ENCODE measurements around the gene KERA.

The KERA gene

GRCh38 chr12:91080041-91080440 is 22.2 kb upstream of the KERA start:
- no CpG with 5 or more reads among the region's 1 CpG for WGBS, 2 donors (ENCODE audit: extremely low coverage in 2 of 2, insufficient read length in 2 of 2, insufficient replicate concordance in 1 of 2)

GRCh38 chr12:91078501-91078900 is 20.7 kb upstream of the KERA start:
- Histone ChIP-seq H2AK5ac (ENCODE audit: low read depth, low read length) (no peak overlapping the region), H2BK5ac (ENCODE audit: low read length) (no peak overlapping the region), H3K23ac (ENCODE audit: low read depth, low read length, poor library complexity) (no peak overlapping the region), H3K79me1 (ENCODE audit: low read depth, low read length) (no peaks in the 10 kb centered on the region), H3K9me3 (replicated peaks in 1 of 2; ENCODE audit: control insufficient read depth in 2 of 2, insufficient read depth in 1 of 2, low read depth in 1 of 2, low read length in 2 of 2) (no peaks in the 10 kb centered on the region), H3K14ac (ENCODE audit: low read length) (no peak overlapping the region), H3K36me3 (replicated peaks in 1 of 2; ENCODE audit: control insufficient read depth in 2 of 2, insufficient read depth in 2 of 2, low read length in 2 of 2) (no peaks in the 10 kb centered on the region), H4K8ac (ENCODE audit: low read depth, low read length) (no peak overlapping the region), H3K27ac (replicated peaks; ENCODE audit: low read length) (no peak overlapping the region), H3K4ac (ENCODE audit: low read length) (no peak overlapping the region), H3K4me1 (ENCODE audit: control insufficient read depth in 2 of 2, insufficient read depth in 1 of 2, low read depth in 1 of 2, low read length in 2 of 2) (no peaks in the 10 kb centered on the region), H3K9ac (ENCODE audit: low read depth, low read length, poor library complexity) (no peak overlapping the region), H3K4me3 (ENCODE audit: low read length in 2 of 2) (no peak overlapping the region), H3K18ac (ENCODE audit: low read length) (no peak overlapping the region), H3K4me2 (ENCODE audit: insufficient read depth, low read length, poor library complexity, severe bottlenecking) (no peak overlapping the region), H2BK120ac (ENCODE audit: low read depth, low read length) (no peak overlapping the region), H2AFZ (ENCODE audit: low read length) (no peak overlapping the region), H3K27me3 (ENCODE audit: control insufficient read depth in 3 of 3, insufficient read depth in 3 of 3, low read depth in 1 of 3, low read length in 3 of 3) (no peaks in the 10 kb centered on the region), H2BK15ac (ENCODE audit: low read length) (no peak overlapping the region), H2BK12ac (ENCODE audit: low read length) (no peak overlapping the region), H4K91ac (ENCODE audit: low read depth, low read length, poor library complexity) (no peak overlapping the region)
- WGBS, 2 donors (ENCODE audit: extremely low coverage in 2 of 2, insufficient read length in 2 of 2, insufficient replicate concordance in 1 of 2): no CpG with 5 or more reads among the region's 1 CpG
- no peak for DNase-seq (ENCODE audit: low spot score)

More at GRCh38 chr12:91080041-91080440, 22.2 kb upstream of the KERA start:
- Histone ChIP-seq H3K14ac (ENCODE audit: low read length) (no peak overlapping the region), H2AK5ac (ENCODE audit: low read depth, low read length) (no peak overlapping the region), H2BK15ac (ENCODE audit: low read length) (no peak overlapping the region), H3K4me1 (ENCODE audit: control insufficient read depth in 2 of 2, insufficient read depth in 1 of 2, low read depth in 1 of 2, low read length in 2 of 2) (no peaks in the 10 kb centered on the region), H3K4me2 (ENCODE audit: insufficient read depth, low read length, poor library complexity, severe bottlenecking) (no peak overlapping the region), H2AFZ (ENCODE audit: low read length) (no peak overlapping the region), H3K27me3 (ENCODE audit: control insufficient read depth in 3 of 3, insufficient read depth in 3 of 3, low read depth in 1 of 3, low read length in 3 of 3) (no peaks in the 10 kb centered on the region), H4K8ac (ENCODE audit: low read depth, low read length) (no peak overlapping the region), H3K9me3 (replicated peaks in 1 of 2; ENCODE audit: control insufficient read depth in 2 of 2, insufficient read depth in 1 of 2, low read depth in 1 of 2, low read length in 2 of 2) (no peaks in the 10 kb centered on the region), H3K79me1 (ENCODE audit: low read depth, low read length) (no peaks in the 10 kb centered on the region), H2BK12ac (ENCODE audit: low read length) (no peak overlapping the region), H3K23ac (ENCODE audit: low read depth, low read length, poor library complexity) (no peak overlapping the region), H3K9ac (ENCODE audit: low read depth, low read length, poor library complexity) (no peak overlapping the region), H2BK5ac (ENCODE audit: low read length) (no peak overlapping the region), H2BK120ac (ENCODE audit: low read depth, low read length) (no peak overlapping the region), H3K36me3 (replicated peaks in 1 of 2; ENCODE audit: control insufficient read depth in 2 of 2, insufficient read depth in 2 of 2, low read length in 2 of 2) (no peaks in the 10 kb centered on the region), H3K4ac (ENCODE audit: low read length) (no peak overlapping the region), H3K18ac (ENCODE audit: low read length) (no peak overlapping the region), H3K4me3 (ENCODE audit: low read length in 2 of 2) (no peak overlapping the region), H4K91ac (ENCODE audit: low read depth, low read length, poor library complexity) (no peak overlapping the region), H3K27ac (replicated peaks; ENCODE audit: low read length) (no peak overlapping the region)
- DNase-seq (ENCODE audit: low spot score): no peak

- Histone ChIP-seq H2BK12ac (ENCODE audit: low read length) (no peak overlapping the region), H2AFZ (ENCODE audit: low read length) (no peak overlapping the region)
Observed at GRCh38 chr12:91077228-91077954, 19.6 kb upstream of the KERA start.

GRCh38 chr12:91074851-91075250 is 17.0 kb upstream of the KERA start:
- H3K27me3 ChIP-seq (ENCODE audit: control insufficient read depth in 3 of 3, insufficient read depth in 3 of 3, low read depth in 1 of 3, low read length in 3 of 3): no peaks in the 10 kb centered on the region
- no peak overlapping the region for H3K18ac ChIP-seq (ENCODE audit: low read length)
- WGBS, 2 donors (ENCODE audit: extremely low coverage in 2 of 2, insufficient read length in 2 of 2, insufficient replicate concordance in 1 of 2): no CpG with 5 or more reads among the region's 1 CpG
- H2BK12ac ChIP-seq (ENCODE audit: low read length): no peak overlapping the region
- no peak overlapping the region for H2BK5ac ChIP-seq (ENCODE audit: low read length)
- no peaks in the 10 kb centered on the region for H3K4me1 ChIP-seq (ENCODE audit: control insufficient read depth in 2 of 2, insufficient read depth in 1 of 2, low read depth in 1 of 2, low read length in 2 of 2)
- no peak for DNase-seq (ENCODE audit: low spot score)
- H3K27ac ChIP-seq (replicated peaks; ENCODE audit: low read length): no peak overlapping the region
- H2BK15ac ChIP-seq (ENCODE audit: low read length): no peak overlapping the region
- no peak overlapping the region for H3K9ac ChIP-seq (ENCODE audit: low read depth, low read length, poor library complexity)
- no peak overlapping the region for H3K4me2 ChIP-seq (ENCODE audit: insufficient read depth, low read length, poor library complexity, severe bottlenecking)
- no peaks in the 10 kb centered on the region for H3K79me1 ChIP-seq (ENCODE audit: low read depth, low read length)
- no peak overlapping the region for H3K4me3 ChIP-seq (ENCODE audit: low read length in 2 of 2)
- no peak overlapping the region for H4K91ac ChIP-seq (ENCODE audit: low read depth, low read length, poor library complexity)
- no peaks in the 10 kb centered on the region for H3K36me3 ChIP-seq (replicated peaks in 1 of 2; ENCODE audit: control insufficient read depth in 2 of 2, insufficient read depth in 2 of 2, low read length in 2 of 2)
- H3K23ac ChIP-seq (ENCODE audit: low read depth, low read length, poor library complexity): no peak overlapping the region
- H2AK5ac ChIP-seq (ENCODE audit: low read depth, low read length): no peak overlapping the region
- no peak overlapping the region for H2BK120ac ChIP-seq (ENCODE audit: low read depth, low read length)
- H3K9me3 ChIP-seq (replicated peaks in 1 of 2; ENCODE audit: control insufficient read depth in 2 of 2, insufficient read depth in 1 of 2, low read depth in 1 of 2, low read length in 2 of 2): no peaks in the 10 kb centered on the region
- no peak overlapping the region for H3K4ac ChIP-seq (ENCODE audit: low read length)
- H4K8ac ChIP-seq (ENCODE audit: low read depth, low read length): no peak overlapping the region
- no peak overlapping the region for H2AFZ ChIP-seq (ENCODE audit: low read length)
- H3K14ac ChIP-seq (ENCODE audit: low read length): no peak overlapping the region

More at GRCh38 chr12:91077228-91077954, 19.6 kb upstream of the KERA start:
- Histone ChIP-seq H3K27me3 (ENCODE audit: control insufficient read depth in 3 of 3, insufficient read depth in 3 of 3, low read depth in 1 of 3, low read length in 3 of 3) (no peaks in the 10 kb centered on the region), H3K4me3 (ENCODE audit: low read length in 2 of 2) (no peak overlapping the region), H4K91ac (ENCODE audit: low read depth, low read length, poor library complexity) (no peak overlapping the region), H3K14ac (ENCODE audit: low read length) (no peak overlapping the region), H2BK120ac (ENCODE audit: low read depth, low read length) (no peak overlapping the region), H3K4ac (ENCODE audit: low read length) (no peak overlapping the region), H3K23ac (ENCODE audit: low read depth, low read length, poor library complexity) (no peak overlapping the region), H3K4me1 (ENCODE audit: control insufficient read depth in 2 of 2, insufficient read depth in 1 of 2, low read depth in 1 of 2, low read length in 2 of 2) (no peaks in the 10 kb centered on the region), H3K9me3 (replicated peaks in 1 of 2; ENCODE audit: control insufficient read depth in 2 of 2, insufficient read depth in 1 of 2, low read depth in 1 of 2, low read length in 2 of 2) (no peaks in the 10 kb centered on the region), H3K18ac (ENCODE audit: low read length) (no peak overlapping the region), H3K27ac (replicated peaks; ENCODE audit: low read length) (no peak overlapping the region), H4K8ac (ENCODE audit: low read depth, low read length) (no peak overlapping the region), H3K36me3 (replicated peaks in 1 of 2; ENCODE audit: control insufficient read depth in 2 of 2, insufficient read depth in 2 of 2, low read length in 2 of 2) (no peaks in the 10 kb centered on the region), H2BK15ac (ENCODE audit: low read length) (no peak overlapping the region), H2AK5ac (ENCODE audit: low read depth, low read length) (no peak overlapping the region), H3K9ac (ENCODE audit: low read depth, low read length, poor library complexity) (no peak overlapping the region), H2BK5ac (ENCODE audit: low read length) (no peak overlapping the region), H3K4me2 (ENCODE audit: insufficient read depth, low read length, poor library complexity, severe bottlenecking) (no peak overlapping the region), H3K79me1 (ENCODE audit: low read depth, low read length) (no peaks in the 10 kb centered on the region)
- WGBS, 2 donors (ENCODE audit: extremely low coverage in 2 of 2, insufficient read length in 2 of 2, insufficient replicate concordance in 1 of 2): no CpG with 5 or more reads among the region's 5 CpGs
- DNase-seq (ENCODE audit: low spot score): no peak

Data from neuronal stem cell (in vitro differentiated cells).